Endodermal cell (in vitro differentiated cells): Measurements from ENCODE around the gene LPAR6. TPM values are rescaled to one million over a fixed set of nuclear protein-coding genes. Genes with fewer than 3 reads are reported as not detected.

ENCODE experiments used
- DNase-seq: peaks from one replicate; pipeline ENCODE4 v3.0.0-alpha.2; 2017
- H3K27ac ChIP-seq: 2 replicates; pipeline ENCODE4 v1.5.1; 2013; ENCODE audit warnings: mild to moderate bottlenecking, low read depth, low read length, moderate library complexity
- H3K27me3 ChIP-seq: 2 replicates; pipeline ENCODE4 v1.6.1; 2013; ENCODE audit warnings: mild to moderate bottlenecking, low read length, moderate library complexity; ENCODE audit not compliant: insufficient read depth, control insufficient read depth, poor library complexity, severe bottlenecking
- H3K36me3 ChIP-seq: 2 replicates; pipeline ENCODE4 v1.7.0; 2013; ENCODE audit warnings: mild to moderate bottlenecking, low read length, moderate library complexity; ENCODE audit not compliant: control insufficient read depth, insufficient read depth
- H3K4me1 ChIP-seq: one replicate; pipeline ENCODE4 v1.7.0; 2013; ENCODE audit warnings: low read length; ENCODE audit not compliant: control insufficient read depth, insufficient read depth
- H3K4me3 ChIP-seq: 2 replicates; pipeline ENCODE4 v1.5.1; 2013; ENCODE audit warnings: mild to moderate bottlenecking, low read length, moderate library complexity
- H3K9ac ChIP-seq: 2 replicates; pipeline ENCODE4 v1.6.1; 2013; ENCODE audit warnings: mild to moderate bottlenecking, low read length, moderate library complexity; ENCODE audit not compliant: poor library complexity, severe bottlenecking; ENCODE audit errors: extremely low read depth
- H3K9me3 ChIP-seq: 2 replicates; pipeline ENCODE4 v1.6.1; 2013; ENCODE audit warnings: mild to moderate bottlenecking, low read length, moderate library complexity; ENCODE audit not compliant: control insufficient read depth
- H3K27ac Mint-ChIP-seq: 2 replicates; pipeline ENCODE4 v1.8.0; 2020; ENCODE audit warnings: mixed read lengths
- H3K27me3 Mint-ChIP-seq: 2 replicates; pipeline ENCODE4 v1.8.0; 2021; ENCODE audit warnings: mild to moderate bottlenecking, mixed read lengths; ENCODE audit not compliant: insufficient read depth
- H3K36me3 Mint-ChIP-seq: 2 replicates; pipeline ENCODE4 v1.8.0; 2020; ENCODE audit warnings: low read depth, mixed read lengths
- H3K4me1 Mint-ChIP-seq: 2 replicates; pipeline ENCODE4 v1.8.0; 2020; ENCODE audit warnings: mixed read lengths
- H3K4me3 Mint-ChIP-seq: 2 replicates; pipeline ENCODE4 v1.8.0; 2020; ENCODE audit warnings: mild to moderate bottlenecking, moderate library complexity, mixed read lengths
- H3K9me3 Mint-ChIP-seq: 2 replicates; pipeline ENCODE4 v1.8.0; 2020; ENCODE audit warnings: mild to moderate bottlenecking, mixed read lengths
- CTCF ChIP-seq: fragments of 200-600 bp; sonication (generic); conservative IDR thresholded peaks from 2 replicates; pipeline ENCODE4 v1.5.0; 2021; ENCODE audit warnings: antibody characterized with exemption, mild to moderate bottlenecking
- WGBS, 2 experiments: methylation state at CpG; one replicate each; pipeline versions ENCODE4 v1.1.5 to v1.1.7; 2013; ENCODE audit warnings: missing lambda C conversion rate in 2 of 2, mixed read lengths in 1 of 2; ENCODE audit not compliant: insufficient coverage in 1 of 2, insufficient read length in 1 of 2; 5-methylcytosine and 5-hydroxymethylcytosine counted together
- total RNA-seq, 2 donors: library from RNA; stranded (reverse); fragmentation: NEBNext Ultra II Directional in 1 of 2; extraction: Animal tissue kit (Norgen Biotek cat#: 25700) in 1 of 2; gene quantifications; 2 replicates in 1 of 2; 3 replicates in 1 of 2; pipeline ENCODE4 v1.2.1, GENCODE V29; 2021

The LPAR6 gene
- total RNA-seq, 2 donors from 2014 or later: 2.2 to 4.9 TPM

- Mint-ChIP-seq H3K9me3 (peaks cover 26% of the 10 kb centered on the region), H3K4me1 (no peaks in the 10 kb centered on the region), H3K4me3 (no peak overlapping the region), H3K27ac (no peak overlapping the region), H3K27me3 (no peaks in the 10 kb centered on the region), H3K36me3 (peaks cover 30% of the 10 kb centered on the region)
- H3K9ac ChIP-seq: no peak overlapping the region
- no peak for DNase-seq
- no peak overlapping the region for H3K4me3 ChIP-seq
- H3K9me3 ChIP-seq: no peaks in the 10 kb centered on the region
- no peaks in the 10 kb centered on the region for H3K4me1 ChIP-seq
- no peak overlapping the region for H3K27ac ChIP-seq
- no peaks in the 10 kb centered on the region for H3K36me3 ChIP-seq
- H3K27me3 ChIP-seq: no peaks in the 10 kb centered on the region
- TF ChIP-seq CTCF: no peak
These were observed 14.3 kb downstream of the LPAR6 start for GRCh38 chr13:48398450-48399095.

DNA sequence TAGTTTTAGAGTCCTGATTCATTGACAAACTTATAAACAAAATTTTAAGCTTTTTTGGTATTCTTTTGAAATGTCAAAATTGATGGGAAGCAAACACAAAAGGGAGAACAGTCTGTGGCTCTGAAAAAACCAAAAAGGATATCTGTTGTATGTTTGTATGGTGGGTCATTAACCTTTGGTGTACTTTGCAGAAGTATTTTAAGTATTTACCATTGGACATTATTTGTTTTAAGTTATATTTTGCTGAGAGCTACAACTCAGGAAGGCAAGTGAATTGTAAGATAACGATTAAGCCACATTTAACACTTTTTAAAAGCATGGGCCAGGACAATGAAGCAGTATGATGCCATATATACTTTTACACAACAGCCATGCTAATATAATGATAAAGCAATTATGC lies 15.2 kb downstream of the LPAR6 start:
- no peak overlapping the region for H3K4me3 ChIP-seq
- H3K4me1 ChIP-seq: no peaks in the 10 kb centered on the region
- TF ChIP-seq CTCF: no peak
- Mint-ChIP-seq H3K27ac (no peak overlapping the region), H3K4me3 (no peak overlapping the region), H3K4me1 (no peaks in the 10 kb centered on the region), H3K27me3 (no peaks in the 10 kb centered on the region), H3K9me3 (peaks cover 26% of the 10 kb centered on the region), H3K36me3 (peaks cover 35% of the 10 kb centered on the region)
- no peak overlapping the region for H3K27ac ChIP-seq
- H3K36me3 ChIP-seq: no peaks in the 10 kb centered on the region
- no peak for DNase-seq
- WGBS, 2 experiments: 100% methylated on average over 1 of the region's 1 CpG; no CpG with 5 or more reads in 1 of the 2 experiments
- no peaks in the 10 kb centered on the region for H3K27me3 ChIP-seq
- no peaks in the 10 kb centered on the region for H3K9me3 ChIP-seq
- no peak overlapping the region for H3K9ac ChIP-seq

DNA sequence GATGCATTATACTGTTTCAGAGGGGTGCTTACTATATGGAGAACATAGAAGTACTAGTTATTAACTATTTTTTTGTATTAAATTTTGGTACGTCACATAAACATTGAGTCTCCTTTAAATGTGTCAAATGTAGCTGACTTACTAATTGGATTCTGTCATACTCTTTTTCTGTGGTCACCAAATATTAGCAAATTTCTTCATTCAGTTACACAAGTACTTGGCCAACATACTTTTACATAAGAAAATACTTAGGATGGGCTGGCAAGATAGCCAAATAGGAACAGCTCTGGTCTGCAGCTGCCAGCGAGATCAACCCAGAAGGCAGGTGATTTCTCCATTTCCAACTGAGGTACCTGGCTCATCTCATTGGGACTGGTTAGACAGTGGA lies 19.2 kb downstream of the LPAR6 start:
- Histone ChIP-seq H3K9ac (no peak overlapping the region), H3K27ac (no peak overlapping the region), H3K9me3 (no peaks in the 10 kb centered on the region), H3K4me1 (no peaks in the 10 kb centered on the region), H3K4me3 (no peak overlapping the region), H3K27me3 (no peaks in the 10 kb centered on the region), H3K36me3 (no peaks in the 10 kb centered on the region)
- no peak for DNase-seq
- Mint-ChIP-seq H3K27ac (no peak overlapping the region), H3K9me3 (peaks cover 26% of the 10 kb centered on the region), H3K4me1 (no peaks in the 10 kb centered on the region), H3K36me3 (peaks cover 41% of the 10 kb centered on the region), H3K4me3 (no peak overlapping the region), H3K27me3 (no peaks in the 10 kb centered on the region)
- 90% methylated on average over 2 of the region's 2 CpGs; no CpG with 5 or more reads in 1 of the 2 experiments for WGBS, 2 experiments
- TF ChIP-seq CTCF: no peak
